ENCODE results near the gene TOM1.

DNA sequence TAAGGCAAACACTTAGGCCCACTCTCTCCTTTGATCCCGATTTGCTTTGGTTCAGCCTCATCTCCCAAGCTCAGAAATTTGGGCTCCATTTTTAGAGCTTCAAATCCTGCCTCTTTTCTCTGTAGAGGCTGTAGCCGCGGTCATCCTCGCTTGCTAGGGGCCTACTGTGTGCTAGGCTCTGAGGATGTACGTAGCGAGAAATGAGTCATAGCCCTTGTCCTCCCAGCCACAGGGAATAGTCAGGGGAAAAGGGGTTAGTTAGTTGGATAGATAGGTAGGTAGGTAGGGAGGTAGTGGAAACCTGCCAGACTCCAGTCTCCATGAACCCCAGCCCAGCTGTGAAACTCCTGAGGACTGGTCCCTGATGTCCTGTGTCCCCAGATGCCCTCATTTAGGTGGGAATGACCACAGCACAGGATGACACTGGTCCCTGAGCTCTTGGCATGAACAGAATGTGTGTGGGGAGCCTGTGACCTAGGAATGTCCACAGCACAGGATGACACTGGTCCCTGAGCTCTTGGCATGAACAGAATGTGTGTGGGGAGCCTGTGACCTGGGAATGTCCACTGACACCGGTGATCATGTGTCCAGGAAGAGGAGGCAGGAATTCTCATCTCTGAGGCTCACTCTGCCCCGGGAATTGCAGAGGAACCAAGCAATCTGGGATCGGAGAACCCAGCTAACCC is 59.8 kb downstream of the TOM1 start:
- TF ChIP-seq, protein P1, sequence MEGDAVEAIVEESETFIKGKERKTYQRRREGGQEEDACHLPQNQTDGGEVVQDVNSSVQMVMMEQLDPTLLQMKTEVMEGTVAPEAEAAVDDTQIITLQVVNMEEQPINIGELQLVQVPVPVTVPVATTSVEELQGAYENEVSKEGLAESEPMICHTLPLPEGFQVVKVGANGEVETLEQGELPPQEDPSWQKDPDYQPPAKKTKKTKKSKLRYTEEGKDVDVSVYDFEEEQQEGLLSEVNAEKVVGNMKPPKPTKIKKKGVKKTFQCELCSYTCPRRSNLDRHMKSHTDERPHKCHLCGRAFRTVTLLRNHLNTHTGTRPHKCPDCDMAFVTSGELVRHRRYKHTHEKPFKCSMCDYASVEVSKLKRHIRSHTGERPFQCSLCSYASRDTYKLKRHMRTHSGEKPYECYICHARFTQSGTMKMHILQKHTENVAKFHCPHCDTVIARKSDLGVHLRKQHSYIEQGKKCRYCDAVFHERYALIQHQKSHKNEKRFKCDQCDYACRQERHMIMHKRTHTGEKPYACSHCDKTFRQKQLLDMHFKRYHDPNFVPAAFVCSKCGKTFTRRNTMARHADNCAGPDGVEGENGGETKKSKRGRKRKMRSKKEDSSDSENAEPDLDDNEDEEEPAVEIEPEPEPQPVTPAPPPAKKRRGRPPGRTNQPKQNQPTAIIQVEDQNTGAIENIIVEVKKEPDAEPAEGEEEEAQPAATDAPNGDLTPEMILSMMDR (IDR thresholded peaks at IDR 0.05) = no peak
- no peak for TF ChIP-seq ZFX (IDR thresholded peaks at IDR 0.05; ENCODE audit: borderline replicate concordance)

Measured in 22Rv1 (cell line).